Measurements from ENCODE around the gene AVEN. TPM values are rescaled to one million over a fixed set of nuclear protein-coding genes. Genes with fewer than 3 reads are reported as not detected.
A peak's percentile ranks its signal among the peaks of the same experiment; 100 is the strongest.

Gene AVEN
- total and polyA plus RNA-seq, 2 of the 4 experiments (the other 2 are of a cell fraction): 9.1 to 17.6 TPM

GRCh38 chr15:34059476-34059875 is 20.5 kb upstream of the AVEN start:
- Histone ChIP-seq H3K79me1 (ENCODE audit: low read depth in 1 of 2, low read length in 2 of 2) (no peaks in the 10 kb centered on the region), H4K5ac (ENCODE audit: low read depth, low read length) (no peak overlapping the region), H3K23ac (ENCODE audit: low read depth, low read length) (no peak overlapping the region; the same call in 1 of the 2 replicates), H4K8ac (ENCODE audit: low read depth in 2 of 2, low read length in 2 of 2) (no peak overlapping the region), H4K91ac (ENCODE audit: insufficient read depth, low read depth, low read length) (no peak overlapping the region), H4K20me1 (ENCODE audit: insufficient read depth, low read length) (no peaks in the 10 kb centered on the region), H3K4me3 (ENCODE audit: insufficient read depth, low read depth, low read length) (no peak overlapping the region), H2BK15ac (ENCODE audit: low read depth, low read length) (0 out of 3 replicates have a peak overlapping the region, but pooled peaks have one; percentile 60), H3K56ac (ENCODE audit: extremely low read depth, insufficient read depth, low read length) (no peak overlapping the region), H3K27ac (ENCODE audit: insufficient read depth, low read length) (no peak overlapping the region), H3K27me3 (ENCODE audit: control insufficient read depth, insufficient read depth, low read length) (no peaks in the 10 kb centered on the region), H3K4ac (ENCODE audit: low read depth, low read length) (no peak overlapping the region), H2AK9ac (replicated peaks; ENCODE audit: low read depth, low read length, poor library complexity) (no peak overlapping the region), H2AFZ (replicated peaks; ENCODE audit: low read length, poor library complexity) (peak overlapping the region; percentile 4), H2BK5ac (ENCODE audit: low read depth, low read length, poor library complexity, severe bottlenecking) (no peak overlapping the region), H2BK120ac (ENCODE audit: low read depth, low read length) (peak overlapping the region; percentile 40; the same call in 1 of the 2 replicates), H2AK5ac (ENCODE audit: low read depth, low read length) (0 out of 2 replicates have a peak overlapping the region, but pooled peaks have one; percentile 1), H2BK20ac (ENCODE audit: low read depth, low read length) (0 out of 2 replicates have a peak overlapping the region, but pooled peaks have one; percentile 3), H3K18ac (ENCODE audit: low read depth, low read length) (no peak overlapping the region), H3K4me1 (ENCODE audit: control insufficient read depth, insufficient read depth, low read length) (peaks cover 7% of the 10 kb centered on the region), H3K9ac (ENCODE audit: low read depth, low read length) (no peak overlapping the region), H3K4me2 (ENCODE audit: low read depth, low read length) (no peak overlapping the region), H3K9me3 (ENCODE audit: control insufficient read depth, insufficient read depth, low read length) (no peaks in the 10 kb centered on the region), H3K9me1 (ENCODE audit: insufficient read depth, low read length) (peaks cover 6% of the 10 kb centered on the region), H3K14ac (replicated peaks; ENCODE audit: low read depth, low read length) (no peak overlapping the region), H3K36me3 (ENCODE audit: control insufficient read depth, insufficient read depth, low read length) (no peaks in the 10 kb centered on the region)
- dilution Hi-C loops (cut with HindIII; ENCODE audit: low sequenced_read_pairs, unreplicated experiment) (no loop called here), intact Hi-C loops (cut with micrococcal nuclease) (no loop called here), in situ Hi-C loops (cut with MboI; ENCODE audit: low sequenced_read_pairs) (no loop called here)
- ChIA-PET POLR2A (ENCODE audit: unreplicated experiment) (no interaction called here), CTCF (no interaction called here)
- ATAC-seq (ENCODE audit: low read depth) (no peak), DNase-seq (no peak)
- no peak for TF ChIP-seq MXI1 (IDR thresholded peaks at IDR 0.05; ENCODE audit: borderline replicate concordance, low read depth, low read length)
- no peak for TF ChIP-seq BHLHE40 (IDR thresholded peaks at IDR 0.05; ENCODE audit: low read depth, low read length)
- TF ChIP-seq RFX5 (IDR thresholded peaks at IDR 0.05; ENCODE audit: low read depth, low read length): no peak
- no peak for TF ChIP-seq CHD1 (IDR thresholded peaks at IDR 0.05; ENCODE audit: low read depth, low read length)
- no peak for TF ChIP-seq POLR2A (IDR thresholded peaks at IDR 0.05; ENCODE audit: low read depth, low read length)
- 0 out of 2 replicates have a peak, but pooled peaks have one; percentile 21 for TF ChIP-seq MAFK (IDR thresholded peaks at IDR 0.05; ENCODE audit: low read depth, low read length)
- no peak for TF ChIP-seq FOS (IDR thresholded peaks at IDR 0.05; ENCODE audit: low read depth, low read length)
- no peak for TF ChIP-seq RCOR1 (IDR thresholded peaks at IDR 0.05; ENCODE audit: insufficient replicate concordance, low read length)
- 80% methylated on average over 1 of the region's 2 CpGs; no CpG with 5 or more reads in 1 of the 2 experiments for WGBS, 2 experiments (ENCODE audit: extremely low coverage in 2 of 2, insufficient read length in 1 of 2)
- BruUV-seq (replicated peaks): no TSS peak

Data from IMR-90 (cell line).